RWPE2 (cell line): ENCODE measurements around the gene CIB4.

Experiments used
- ATAC-seq: fragments of 200-7000 bp; cut with Tn5 transposase; 3 replicates; pipeline ENCODE4 v1.9.1; 2021; ENCODE audit warnings: low read depth
- DNase-seq: peaks from one replicate; pipeline ENCODE4 v3.0.0-alpha.2; 2020; ENCODE audit warnings: low spot score
- H3K27ac ChIP-seq: fragments of 450-650 bp; 2 replicates; pipeline ENCODE4 v1.5.1; 2017; ENCODE audit warnings: mild to moderate bottlenecking; ENCODE audit not compliant: poor library complexity, severe bottlenecking
- H3K27me3 ChIP-seq: fragments of 250-450 bp; sonication (Bioruptor Pico); 2 replicates; pipeline ENCODE4 v1.5.1; 2021; ENCODE audit warnings: mild to moderate bottlenecking, moderate library complexity; ENCODE audit not compliant: insufficient read depth, poor library complexity, severe bottlenecking
- H3K36me3 ChIP-seq: fragments of 250-450 bp; sonication (Bioruptor Pico); 2 replicates; pipeline ENCODE4 v1.5.1; 2020; ENCODE audit warnings: low read depth, mild to moderate bottlenecking, moderate library complexity
- H3K4me1 ChIP-seq: fragments of 250-450 bp; sonication (Bioruptor Pico); 2 replicates; pipeline ENCODE4 v1.5.1; 2021; ENCODE audit warnings: mild to moderate bottlenecking, moderate library complexity; ENCODE audit not compliant: insufficient read depth, poor library complexity, severe bottlenecking
- H3K4me3 ChIP-seq: fragments of 250-450 bp; sonication (Bioruptor Pico); 2 replicates; pipeline ENCODE4 v1.5.1; 2021; ENCODE audit warnings: mild to moderate bottlenecking, moderate library complexity; ENCODE audit not compliant: severe bottlenecking
- H3K9me3 ChIP-seq: fragments of 250-450 bp; sonication (Bioruptor Pico); 2 replicates; pipeline ENCODE4 v1.5.1; 2021; ENCODE audit warnings: mild to moderate bottlenecking, moderate library complexity; ENCODE audit not compliant: severe bottlenecking
- TF ChIP-seq, protein P1 (sequence below): fragments of 450-650 bp; IDR thresholded peaks from one replicate; pipeline ENCODE4 v1.5.1; 2017; ENCODE audit warnings: mild to moderate bottlenecking, moderate library complexity; ENCODE audit not compliant: poor library complexity, severe bottlenecking

CIB4 gene

DNA sequence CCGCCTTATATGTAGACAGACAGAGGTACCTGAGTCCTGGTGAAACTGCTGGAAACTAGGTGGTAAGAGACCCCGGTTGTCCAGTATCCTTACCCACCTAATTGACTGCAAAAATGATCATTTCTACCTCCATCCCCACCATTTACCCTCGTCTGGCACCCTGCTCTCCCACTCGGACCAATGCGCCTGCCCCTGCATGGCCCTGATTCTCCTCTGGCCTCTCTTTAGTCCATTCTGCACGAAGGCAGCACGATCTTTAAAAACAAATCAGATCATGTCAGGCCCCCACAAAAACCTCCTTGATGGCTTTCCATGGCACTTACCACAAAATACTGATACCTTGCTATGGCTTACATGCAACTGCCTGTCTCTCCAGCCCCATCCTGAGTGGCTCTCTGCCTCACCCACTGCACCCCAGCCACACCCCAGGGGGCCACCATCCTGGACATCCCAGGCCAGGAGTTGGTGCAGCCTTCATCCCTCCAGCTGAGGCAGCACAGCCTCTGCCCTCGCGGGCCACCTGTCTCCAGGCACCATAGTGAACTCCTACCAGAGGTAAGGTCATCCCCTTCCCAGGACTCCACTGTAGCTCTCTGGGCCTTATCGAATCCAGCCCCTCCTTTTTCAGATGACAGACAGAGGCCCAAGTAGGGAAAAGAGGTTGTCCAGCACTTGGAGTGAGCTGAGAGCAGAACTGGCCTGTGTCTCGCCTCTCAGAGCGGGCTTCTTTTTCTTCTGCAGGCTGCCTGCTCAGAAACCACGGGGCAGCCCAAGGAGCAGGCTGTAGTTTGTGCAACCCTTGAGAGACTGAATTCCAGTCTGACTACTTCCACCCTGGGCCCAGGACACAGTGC lies 12.3 kb upstream of the CIB4 start:
- Histone ChIP-seq H3K36me3 (no peaks in the 10 kb centered on the region), H3K27ac (no peak overlapping the region), H3K4me1 (no peaks in the 10 kb centered on the region), H3K4me3 (no peak overlapping the region), H3K27me3 (no peaks in the 10 kb centered on the region), H3K9me3 (no peaks in the 10 kb centered on the region)
- TF ChIP-seq, protein P1, sequence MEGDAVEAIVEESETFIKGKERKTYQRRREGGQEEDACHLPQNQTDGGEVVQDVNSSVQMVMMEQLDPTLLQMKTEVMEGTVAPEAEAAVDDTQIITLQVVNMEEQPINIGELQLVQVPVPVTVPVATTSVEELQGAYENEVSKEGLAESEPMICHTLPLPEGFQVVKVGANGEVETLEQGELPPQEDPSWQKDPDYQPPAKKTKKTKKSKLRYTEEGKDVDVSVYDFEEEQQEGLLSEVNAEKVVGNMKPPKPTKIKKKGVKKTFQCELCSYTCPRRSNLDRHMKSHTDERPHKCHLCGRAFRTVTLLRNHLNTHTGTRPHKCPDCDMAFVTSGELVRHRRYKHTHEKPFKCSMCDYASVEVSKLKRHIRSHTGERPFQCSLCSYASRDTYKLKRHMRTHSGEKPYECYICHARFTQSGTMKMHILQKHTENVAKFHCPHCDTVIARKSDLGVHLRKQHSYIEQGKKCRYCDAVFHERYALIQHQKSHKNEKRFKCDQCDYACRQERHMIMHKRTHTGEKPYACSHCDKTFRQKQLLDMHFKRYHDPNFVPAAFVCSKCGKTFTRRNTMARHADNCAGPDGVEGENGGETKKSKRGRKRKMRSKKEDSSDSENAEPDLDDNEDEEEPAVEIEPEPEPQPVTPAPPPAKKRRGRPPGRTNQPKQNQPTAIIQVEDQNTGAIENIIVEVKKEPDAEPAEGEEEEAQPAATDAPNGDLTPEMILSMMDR = no peak
- ATAC-seq (no peak), DNase-seq (no peak)

DNA sequence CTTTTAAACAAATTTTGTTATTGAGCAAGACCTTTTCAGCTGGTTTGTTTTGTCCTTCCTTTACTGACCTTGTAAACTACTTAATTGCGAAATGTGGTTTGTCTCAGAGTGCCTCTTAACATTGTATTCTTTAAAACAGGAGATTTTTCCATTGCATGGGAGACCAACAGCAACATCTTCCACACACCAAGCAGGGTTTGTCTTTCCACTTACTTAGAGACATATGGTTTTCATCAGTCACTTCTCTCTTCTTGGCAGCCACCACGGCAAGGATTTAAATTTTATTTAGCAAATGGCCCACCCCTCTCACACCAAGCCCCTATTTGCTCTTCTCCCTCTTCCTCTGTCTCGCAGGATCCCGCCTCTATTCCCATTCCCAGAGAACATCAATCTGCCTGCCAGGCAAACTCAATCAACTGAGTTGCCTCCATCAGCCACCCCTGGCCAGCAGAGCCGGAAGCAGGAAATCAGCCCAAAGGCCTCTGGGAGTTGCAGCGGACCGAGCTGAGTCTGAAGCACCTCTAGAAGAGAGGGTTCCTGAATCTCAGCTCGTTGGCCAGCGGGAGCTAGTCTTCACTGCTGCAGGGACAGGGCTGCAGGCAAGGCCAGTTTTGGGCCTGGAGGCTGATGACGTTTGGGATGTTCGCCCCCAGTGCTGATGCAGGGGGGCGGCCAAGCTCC lies 11.3 kb upstream of the CIB4 start:
- Histone ChIP-seq H3K27ac (no peak overlapping the region), H3K27me3 (no peaks in the 10 kb centered on the region), H3K4me3 (no peak overlapping the region), H3K9me3 (no peaks in the 10 kb centered on the region), H3K4me1 (no peaks in the 10 kb centered on the region), H3K36me3 (no peaks in the 10 kb centered on the region)
- ATAC-seq (no peak), DNase-seq (no peak)
- TF ChIP-seq, protein P1 = no peak

DNA sequence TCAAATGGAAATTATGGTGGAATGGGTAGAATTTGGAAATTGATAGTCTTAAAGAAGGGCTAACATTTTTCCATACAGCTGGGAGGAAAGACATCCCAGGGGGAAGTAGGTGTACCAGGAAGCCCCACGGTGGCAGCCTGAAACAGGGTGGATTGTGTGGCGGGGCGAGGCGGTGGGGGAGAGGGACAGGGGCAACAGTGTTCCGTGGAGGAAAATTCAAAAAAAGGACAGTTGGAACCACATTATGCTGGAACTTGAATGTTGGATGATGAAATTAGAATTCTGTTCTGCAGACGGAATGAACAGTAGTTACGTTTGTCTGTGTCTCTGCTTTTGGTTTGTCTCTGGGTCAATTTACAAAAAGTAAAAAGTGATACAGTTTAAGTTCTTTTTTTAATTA lies 10.6 kb upstream of the CIB4 start:
- TF ChIP-seq, protein P1 = no peak
- ATAC-seq (no peak), DNase-seq (no peak)
- Histone ChIP-seq H3K4me3 (no peak overlapping the region), H3K27ac (no peak overlapping the region), H3K4me1 (no peaks in the 10 kb centered on the region), H3K36me3 (no peaks in the 10 kb centered on the region), H3K9me3 (no peaks in the 10 kb centered on the region), H3K27me3 (no peaks in the 10 kb centered on the region)

DNA sequence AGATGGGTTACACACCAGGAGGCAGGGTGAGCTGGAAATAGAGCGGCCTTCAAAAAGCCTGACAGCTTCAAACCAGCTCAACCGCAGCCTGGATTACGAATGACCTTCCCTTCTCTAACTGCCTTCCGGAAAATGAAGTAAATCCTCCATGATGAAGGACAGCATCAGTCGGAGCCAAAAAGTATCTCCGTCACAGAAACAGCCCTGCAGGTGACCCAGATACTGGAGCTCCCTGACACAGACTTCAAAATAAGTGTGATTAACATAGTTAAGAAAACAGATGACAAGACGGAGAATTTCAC lies 10.3 kb upstream of the CIB4 start:
- Histone ChIP-seq H3K4me1 (no peaks in the 10 kb centered on the region), H3K36me3 (no peaks in the 10 kb centered on the region), H3K27ac (no peak overlapping the region), H3K4me3 (no peak overlapping the region), H3K9me3 (no peaks in the 10 kb centered on the region), H3K27me3 (no peaks in the 10 kb centered on the region)
- DNase-seq = no peak
- TF ChIP-seq, protein P1 = no peak
- no peak for ATAC-seq
